Measurements from ENCODE around the gene LSM4. TPM values are rescaled to one million over a fixed set of nuclear protein-coding genes. Genes with fewer than 3 reads are reported as not detected.

The LSM4 gene
- total RNA-seq, 1 experiment from 2014 or later, result 713 TPM

GRCh38 chr19:18320865-18321733 is 1.8 kb downstream of the LSM4 start:
- peak overlapping the region; percentile 97; the same call in 1 of the 2 replicates for H3K4me3 ChIP-seq (ENCODE audit: low read length)
- peaks cover 25% of the 10 kb centered on the region for H3K4me1 ChIP-seq (ENCODE audit: insufficient read depth, low read length)
- H4K20me1 ChIP-seq (ENCODE audit: low read length), result no peaks in the 10 kb centered on the region
- no peak overlapping the region for H3K27ac ChIP-seq (ENCODE audit: low read length)
- no peaks in the 10 kb centered on the region for H3F3A ChIP-seq (ENCODE audit: low read length, unreplicated experiment)
- no peaks in the 10 kb centered on the region for H3K9me3 ChIP-seq (ENCODE audit: low read length)
- DNase-seq (no peak), ATAC-seq (no peak)
- H3K4me2 ChIP-seq (ENCODE audit: low read length), result peak overlapping the region; percentile 99
- H3K36me3 ChIP-seq (ENCODE audit: low read depth, low read length), result 0 out of 2 replicates have a peak, but pooled peaks cover 3% of the 10 kb centered on the region
- intact Hi-C loops (cut with micrococcal nuclease), result loop anchor here (10.0 kb wide), 1 partner anchor 116 kb away; the partner anchor contains the start of gene RAB3A
- CTCF ChIA-PET, result interaction anchor here (2.2 kb wide), 1 partner anchor 42 kb away, joined by 36 read pairs; no protein-coding TSS in a partner anchor
- peak overlapping the region; percentile 99; the same call in 1 of the 2 replicates for H3K9ac ChIP-seq (ENCODE audit: low read length)
- H3K9me2 ChIP-seq (replicated peaks; ENCODE audit: low read length), result no peaks in the 10 kb centered on the region
- no peak for TF ChIP-seq CTCF (conservative IDR thresholded peaks at IDR 0.05; ENCODE audit: low read depth, low read length)
- TF ChIP-seq EZH2phosphoT487 (IDR thresholded peaks at IDR 0.05; ENCODE audit: borderline replicate concordance, low read length), result no peak
- no peak for TF ChIP-seq EZH2 (IDR thresholded peaks at IDR 0.05; ENCODE audit: low read length, unreplicated experiment)
- no TSS peak for BruUV-seq (replicated peaks)
- no peaks in the 10 kb centered on the region for H3K27me3 ChIP-seq (ENCODE audit: low read length)
- no peak overlapping the region for H2AFZ ChIP-seq (ENCODE audit: low read length)
- POLR2A ChIA-PET (ENCODE audit: unreplicated experiment), result no interaction called here
- peaks cover 53% of the 10 kb centered on the region for H3K79me2 ChIP-seq (ENCODE audit: low read length)

GRCh38 chr19:18319591-18320135 is 3.2 kb downstream of the LSM4 start:
- peaks cover 25% of the 10 kb centered on the region for H3K4me1 ChIP-seq (ENCODE audit: insufficient read depth, low read length)
- no TSS peak for BruUV-seq (replicated peaks)
- H3K9me2 ChIP-seq (replicated peaks; ENCODE audit: low read length), result no peaks in the 10 kb centered on the region
- H4K20me1 ChIP-seq (ENCODE audit: low read length), result no peaks in the 10 kb centered on the region
- TF ChIP-seq EZH2 (IDR thresholded peaks at IDR 0.05; ENCODE audit: low read length, unreplicated experiment) (no peak), EZH2phosphoT487 (IDR thresholded peaks at IDR 0.05; ENCODE audit: borderline replicate concordance, low read length) (no peak), CTCF (conservative IDR thresholded peaks at IDR 0.05; ENCODE audit: low read depth, low read length) (no peak)
- ChIA-PET CTCF (no interaction called here), POLR2A (ENCODE audit: unreplicated experiment) (no interaction called here)
- no peaks in the 10 kb centered on the region for H3K9me3 ChIP-seq (ENCODE audit: low read length)
- no peak overlapping the region for H3K27ac ChIP-seq (ENCODE audit: low read length)
- no peak for DNase-seq
- no peak overlapping the region for H2AFZ ChIP-seq (ENCODE audit: low read length)
- no peaks in the 10 kb centered on the region for H3K27me3 ChIP-seq (ENCODE audit: low read length)
- H3K9ac ChIP-seq (ENCODE audit: low read length), result no peak overlapping the region
- H3K4me2 ChIP-seq (ENCODE audit: low read length), result no peak overlapping the region
- H3K79me2 ChIP-seq (ENCODE audit: low read length), result peaks cover 53% of the 10 kb centered on the region
- intact Hi-C loops (cut with micrococcal nuclease), result loop anchor here (10.0 kb wide), 1 partner anchor 115 kb away; the partner anchor contains the start of gene RAB3A
- H3K36me3 ChIP-seq (ENCODE audit: low read depth, low read length), result peaks cover 3% of the 10 kb centered on the region; the same call in 1 of the 2 replicates
- no peaks in the 10 kb centered on the region for H3F3A ChIP-seq (ENCODE audit: low read length, unreplicated experiment)
- no peak for ATAC-seq
- no peak overlapping the region for H3K4me3 ChIP-seq (ENCODE audit: low read length)

Measured in PC-3 (cell line).